Astrocyte (in vitro differentiated cells and primary cell): ENCODE measurements around the gene CTCFL.

Experiments used
- CTCF ChIP-seq: IDR thresholded peaks from 2 replicates; pipeline ENCODE4 v1.5.1; 2011; ENCODE audit warnings: low read depth, mild to moderate bottlenecking, inconsistent platforms, low read length, moderate library complexity; ENCODE audit not compliant: insufficient read depth
- EZH2 ChIP-seq: IDR thresholded peaks from 2 replicates; pipeline ENCODE4 v1.6.1; 2012; ENCODE audit warnings: mild to moderate bottlenecking, low read length, inconsistent platforms; ENCODE audit not compliant: insufficient read depth

DNA sequence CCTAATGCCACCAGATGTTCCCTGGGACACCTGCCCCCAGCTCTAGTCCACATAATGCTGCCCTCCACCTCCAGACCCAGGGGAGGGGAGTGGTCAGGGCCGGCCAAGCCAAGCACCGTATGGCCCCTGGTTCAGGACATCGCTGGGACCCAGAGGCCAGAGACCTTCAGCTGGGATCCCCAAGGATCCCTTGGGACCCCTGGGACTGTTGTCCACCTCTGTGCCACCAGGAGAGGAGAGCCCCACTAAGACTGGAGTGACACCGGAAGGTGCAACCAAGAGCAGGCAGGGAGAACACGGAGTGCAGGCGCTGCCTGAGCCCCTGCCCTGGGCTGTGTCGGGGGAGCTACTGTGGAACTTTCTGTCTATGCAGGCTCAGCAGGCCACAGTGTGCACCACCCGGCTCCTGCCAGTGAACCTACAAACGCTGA is 43.6 kb downstream of the CTCFL start:
- TF ChIP-seq EZH2 (no peak), CTCF (no peak)
